Adipose tissue (tissue), 3 donors: Measurements from ENCODE around the gene DDX21. TPM values are rescaled to one million over a fixed set of nuclear protein-coding genes. Genes with fewer than 3 reads are reported as not detected.
"Not testable (repeated sequence)": the region's sequence is repeated elsewhere in the genome, so short reads cannot be mapped to it uniquely, and the experiment has no call there.

Experiments
- H3K27ac ChIP-seq: one replicate; pipeline ENCODE4 v1.5.1; 2013; ENCODE audit warnings: low read depth, low read length
- WGBS, 3 donors: extraction: QIAGEN DNeasy Blood & Tissue Kit; methylation state at CpG; one replicate each; pipeline ENCODE4 v1.1.7; 2013; 5-methylcytosine and 5-hydroxymethylcytosine counted together
- polyA plus RNA-seq, 3 donors: library from polyadenylated mRNA; stranded (reverse); fragments of 200-250 nt; gene quantifications; one replicate each; pipeline ENCODE4 v1.2.3, GENCODE V29; 2013
- donor health status: healthy with polysubstance abuse.
- donor health status: Bipolar disorder and iron deficiency.
- donor health status: healthy.

The DDX21 gene
- polyA plus RNA-seq, 3 donors = 25.7 to 96.1 (median 48.8) TPM

DNA sequence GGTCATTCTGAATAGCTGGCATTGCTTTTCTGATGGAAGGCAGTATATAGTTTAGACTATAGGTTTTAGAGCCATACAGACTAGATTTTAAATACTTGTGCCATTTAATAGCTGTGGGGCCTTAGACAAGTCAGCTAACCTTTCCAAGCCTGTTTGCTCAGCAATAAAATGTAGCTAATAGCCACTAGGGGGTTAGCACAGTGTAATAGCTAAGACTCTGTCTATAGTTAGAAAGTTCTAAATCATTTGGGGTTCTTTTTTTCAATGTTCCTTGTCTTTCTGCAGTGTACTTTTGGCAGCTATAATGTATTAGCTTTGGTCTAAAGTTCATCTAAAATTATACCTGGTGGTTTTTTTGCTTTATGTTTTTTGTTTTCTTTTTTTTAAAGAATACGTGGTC, 25.1 kb downstream of the DDX21 start:
- WGBS, 3 donors = 91 to 94% (median 91%) methylated on average over 1 of the region's 1 CpG
- H3K27ac ChIP-seq = no peak overlapping the region

DNA sequence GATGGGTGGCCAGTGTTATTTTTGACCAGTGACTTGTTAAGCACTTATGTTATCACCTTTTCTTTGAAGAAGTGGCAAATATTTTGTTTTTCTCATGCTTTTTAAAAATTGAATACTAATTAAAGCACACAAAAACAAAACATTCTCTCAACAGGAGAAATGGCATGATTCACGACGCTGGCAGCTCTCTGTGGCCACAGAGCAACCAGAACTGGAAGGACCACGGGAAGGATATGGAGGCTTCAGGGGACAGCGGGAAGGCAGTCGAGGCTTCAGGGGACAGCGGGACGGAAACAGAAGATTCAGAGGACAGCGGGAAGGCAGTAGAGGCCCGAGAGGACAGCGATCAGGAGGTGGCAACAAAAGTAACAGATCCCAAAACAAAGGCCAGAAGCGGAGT, 26.4 kb downstream of the DDX21 start:
- H3K27ac ChIP-seq = no peak overlapping the region
- WGBS, 3 donors = 94 to 97% (median 95%) methylated on average over 11 of the region's 11 CpGs

DNA sequence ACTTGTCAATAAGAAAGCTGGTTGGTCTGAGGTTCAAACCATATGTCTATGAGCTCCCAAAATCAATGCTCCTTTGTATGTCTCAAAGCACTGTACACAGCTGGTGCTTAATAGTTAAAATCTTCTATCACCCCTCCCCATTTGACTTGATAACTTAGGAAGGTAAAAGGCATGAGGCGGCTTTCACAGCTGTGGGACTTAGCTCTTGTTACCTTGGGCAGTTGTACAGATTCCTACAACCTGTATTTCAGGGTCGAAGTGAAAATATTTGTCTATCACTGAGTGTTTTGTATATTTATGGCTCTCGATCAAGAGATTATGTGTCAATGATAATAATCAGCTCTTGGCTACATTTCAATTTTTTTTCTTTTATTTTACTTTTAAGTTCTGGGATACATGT, 31.6 kb downstream of the DDX21 start:
- 32 to 85% (median 85%) methylated on average over 3 of the region's 3 CpGs for WGBS, 3 donors
- no peak overlapping the region for H3K27ac ChIP-seq

DNA sequence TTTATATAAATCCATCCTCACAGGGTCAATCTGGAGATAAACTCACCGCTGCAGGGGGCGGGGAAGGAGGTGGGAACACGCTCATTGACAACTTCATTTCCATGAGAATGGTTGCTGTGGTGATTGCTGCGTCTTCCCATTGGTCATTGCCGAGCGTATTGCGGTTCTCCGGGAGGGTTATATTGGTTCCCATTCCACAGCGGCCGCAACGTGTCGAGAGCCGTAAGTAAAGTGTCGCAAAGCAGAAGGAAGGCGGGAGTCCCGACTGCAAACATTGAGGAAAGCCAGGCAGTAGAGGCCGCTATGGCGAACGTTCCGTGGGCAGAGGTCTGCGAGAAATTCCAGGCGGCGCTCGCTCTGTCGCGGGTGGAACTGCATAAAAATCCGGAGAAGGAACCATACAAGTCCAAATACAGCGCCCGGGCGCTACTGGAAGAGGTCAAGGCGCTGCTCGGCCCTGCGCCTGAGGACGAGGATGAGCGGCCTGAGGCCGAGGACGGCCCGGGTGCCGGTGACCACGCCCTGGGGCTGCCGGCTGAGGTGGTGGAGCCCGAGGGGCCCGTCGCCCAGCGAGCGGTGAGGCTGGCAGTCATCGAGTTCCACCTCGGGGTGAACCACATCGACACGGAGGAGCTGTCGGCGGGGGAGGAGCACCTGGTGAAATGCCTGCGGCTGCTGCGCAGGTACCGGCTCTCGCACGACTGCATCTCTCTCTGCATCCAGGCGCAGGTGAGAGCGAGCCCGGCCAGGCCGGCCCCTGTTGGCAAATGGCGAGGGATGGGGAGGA, 32.8 kb downstream of the DDX21 start, which contains the start of gene KIFBP:
KIFBP (plus strand) TSS at position 274 of the 787 bp plus-strand sequence; CDS start at position 304, 30 bp downstream.
- 0% methylated on average over 62 of the region's 62 CpGs for WGBS, 3 donors
- no peak within 1 kb of the TSS for H3K27ac ChIP-seq

DNA sequence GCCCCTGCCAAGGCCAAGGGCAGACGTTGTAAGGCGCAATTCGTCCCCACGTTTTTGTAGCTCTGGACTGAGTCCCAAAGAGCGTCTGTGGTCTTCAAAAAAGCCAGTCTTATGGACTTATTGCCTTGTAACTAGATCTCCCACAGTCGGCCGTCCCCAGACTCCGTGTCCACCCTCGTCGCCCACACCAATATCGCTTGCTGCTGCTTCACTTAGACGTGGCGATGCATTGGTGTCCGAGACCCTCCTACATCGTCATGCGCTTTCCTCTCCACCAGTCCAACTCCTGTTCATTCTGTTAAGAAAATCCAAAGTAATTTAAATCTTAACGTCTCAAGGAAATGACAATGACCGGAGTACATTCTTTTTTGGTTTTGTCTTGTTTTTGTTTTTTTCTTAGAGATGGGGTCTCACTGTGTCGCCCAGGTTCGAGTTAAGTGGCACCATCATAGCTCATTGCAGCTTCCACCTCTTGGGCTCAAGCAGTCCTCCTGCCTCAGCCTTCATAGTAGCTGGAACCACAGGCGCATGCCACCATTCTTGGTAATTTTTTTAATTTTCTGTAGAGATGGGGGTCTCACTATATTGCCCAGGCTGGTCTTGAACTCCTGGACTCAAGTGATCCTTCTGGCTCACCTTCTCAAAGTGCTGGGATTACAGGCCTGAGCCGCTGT, 33.5 kb downstream of the DDX21 start:
- no peak overlapping the region for H3K27ac ChIP-seq
- WGBS, 3 donors = 17 to 21% (median 20%) methylated on average over 22 of the region's 22 CpGs

DNA sequence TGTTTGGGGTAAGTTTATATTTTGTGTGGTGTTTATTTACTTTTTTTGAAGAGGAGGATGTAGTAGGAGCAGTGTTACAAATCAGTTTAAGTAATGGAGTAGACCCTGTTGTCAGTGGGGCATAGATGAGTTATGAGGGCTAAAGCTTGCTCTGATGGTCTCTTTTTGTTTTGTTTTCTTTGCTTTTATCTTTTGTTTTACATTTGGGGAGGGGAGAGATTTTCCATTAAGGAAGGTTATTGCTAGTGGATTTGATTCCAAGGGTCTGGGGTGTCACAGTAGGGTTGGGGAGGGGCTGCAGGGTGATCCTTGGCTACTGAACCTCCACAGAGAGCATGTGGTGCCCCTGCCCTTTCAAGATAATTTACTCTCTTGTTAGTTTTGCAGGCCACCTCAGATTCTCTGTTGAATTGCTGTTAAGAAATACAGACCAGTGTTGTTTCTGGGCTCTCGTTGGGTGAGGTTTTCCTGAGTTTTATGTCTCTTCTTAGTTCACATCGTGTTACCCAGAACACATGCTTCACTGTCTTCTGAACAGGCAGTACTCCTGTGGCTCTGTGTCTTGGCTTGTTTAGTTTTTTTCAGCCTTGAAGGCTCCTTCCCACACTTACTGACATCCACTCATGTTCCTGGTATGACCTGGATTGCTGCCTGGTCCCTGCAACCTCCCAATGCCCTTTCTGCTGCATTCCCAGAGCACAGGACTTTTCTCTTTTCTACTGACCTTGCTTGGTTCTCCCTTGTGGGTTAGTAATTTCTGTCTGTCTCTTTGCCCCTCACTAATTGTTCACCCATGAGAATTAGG, 36.9 kb downstream of the DDX21 start:
- 32 to 52% (median 47%) methylated on average over 2 of the region's 2 CpGs for WGBS, 3 donors
- H3K27ac ChIP-seq = no peak overlapping the region

DNA sequence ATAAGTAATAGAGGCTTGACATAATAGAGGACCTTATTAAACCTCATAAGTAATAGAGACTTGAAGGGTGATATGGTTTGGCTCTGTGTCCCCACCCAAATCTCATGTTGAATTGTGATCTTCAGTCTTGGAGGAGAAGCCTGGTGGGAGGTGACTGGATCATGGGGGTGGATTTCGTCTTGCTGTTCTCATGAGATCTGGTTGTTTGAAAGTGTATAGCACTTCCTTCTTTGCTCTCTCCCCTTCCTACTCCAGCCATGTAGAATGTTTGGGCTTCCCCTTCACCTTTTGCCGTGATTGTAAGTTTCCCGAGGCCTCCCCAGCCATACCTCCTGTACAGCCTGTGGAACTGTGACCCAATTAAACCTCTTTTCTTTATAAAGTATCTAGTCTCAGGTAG, 41.2 kb downstream of the DDX21 start:
- no peak overlapping the region for H3K27ac ChIP-seq
- 68 to 78% (median 76%) methylated on average over 3 of the region's 3 CpGs for WGBS, 3 donors

DNA sequence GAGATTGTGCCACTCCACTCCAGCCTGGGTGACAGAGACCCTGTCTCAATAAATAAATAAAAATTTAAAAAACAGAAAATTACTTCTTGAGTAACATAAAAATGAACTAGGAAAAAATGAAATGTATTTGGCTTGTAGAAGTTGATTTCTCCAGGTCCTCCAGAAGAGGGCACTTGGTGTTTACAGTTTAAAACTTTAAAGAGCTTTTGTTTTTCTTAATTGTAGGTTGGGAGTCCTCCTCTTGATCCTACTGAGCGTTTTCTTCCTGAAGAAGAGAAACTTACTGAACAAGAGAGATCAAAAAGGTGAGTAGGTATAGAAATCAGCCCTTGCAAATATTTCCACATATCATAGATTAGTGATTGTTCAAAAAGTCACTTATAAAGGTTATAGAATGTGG, 48.9 kb downstream of the DDX21 start:
- WGBS, 3 donors = 4 to 17% (median 7%) methylated on average over 1 of the region's 1 CpG
- no peak overlapping the region for H3K27ac ChIP-seq

DNA sequence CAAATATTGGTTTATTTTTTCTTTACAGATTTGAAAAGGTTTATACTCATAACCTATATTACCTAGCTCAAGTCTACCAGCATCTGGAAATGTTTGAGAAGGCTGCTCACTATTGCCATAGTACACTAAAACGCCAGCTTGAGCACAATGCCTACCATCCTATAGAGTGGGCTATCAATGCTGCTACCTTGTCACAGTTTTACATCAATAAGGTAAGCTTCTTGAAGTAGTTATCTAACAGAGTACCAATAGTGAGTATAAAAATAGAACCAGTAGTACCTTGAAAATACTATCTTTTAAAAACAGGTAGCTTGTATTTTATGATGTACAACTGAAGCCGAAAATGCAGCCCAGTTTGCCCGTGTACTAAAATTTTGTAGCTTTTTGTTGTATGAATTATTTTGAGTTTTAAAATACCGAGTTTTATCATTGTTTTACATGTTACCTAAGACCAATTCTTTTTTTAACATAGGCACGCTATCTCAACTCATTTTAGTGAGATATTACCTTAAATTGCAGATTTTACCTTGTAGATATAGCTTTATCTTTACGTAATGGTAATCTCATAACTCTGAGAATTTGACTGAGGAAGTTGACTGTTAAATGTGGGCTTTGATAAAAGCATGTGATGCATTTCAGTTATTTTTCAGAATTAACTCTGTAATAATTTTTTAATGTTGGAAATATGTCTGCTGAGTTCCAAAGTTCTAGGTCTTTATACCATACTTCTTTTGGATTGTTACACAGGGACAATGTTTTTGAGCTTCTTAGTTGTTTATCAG, 49.9 kb downstream of the DDX21 start:
- H3K27ac ChIP-seq = no peak overlapping the region
- 82 to 85% (median 83%) methylated on average over 6 of the region's 6 CpGs for WGBS, 3 donors

DNA sequence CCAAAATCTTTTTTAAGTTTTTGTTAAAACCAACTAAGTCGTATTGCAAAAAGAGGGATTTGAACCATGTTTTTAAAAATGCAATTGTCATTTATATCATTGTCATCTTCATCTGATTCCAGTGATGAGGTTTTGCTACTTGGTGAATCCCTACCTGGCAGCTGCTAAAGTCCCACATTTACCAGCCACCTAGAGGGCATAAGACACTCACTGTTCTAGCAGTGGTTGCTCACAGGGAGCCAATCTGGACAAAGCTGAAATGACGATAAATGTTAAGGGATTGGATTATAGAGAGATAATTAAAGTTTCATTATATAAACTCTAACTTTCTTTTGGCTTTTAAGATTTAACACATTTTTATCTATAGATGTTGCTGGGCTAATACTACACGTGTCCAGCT, 51.3 kb downstream of the DDX21 start:
- WGBS, 3 donors = 83 to 91% (median 83%) methylated on average over 3 of the region's 3 CpGs
- H3K27ac ChIP-seq = no peak overlapping the region

DNA sequence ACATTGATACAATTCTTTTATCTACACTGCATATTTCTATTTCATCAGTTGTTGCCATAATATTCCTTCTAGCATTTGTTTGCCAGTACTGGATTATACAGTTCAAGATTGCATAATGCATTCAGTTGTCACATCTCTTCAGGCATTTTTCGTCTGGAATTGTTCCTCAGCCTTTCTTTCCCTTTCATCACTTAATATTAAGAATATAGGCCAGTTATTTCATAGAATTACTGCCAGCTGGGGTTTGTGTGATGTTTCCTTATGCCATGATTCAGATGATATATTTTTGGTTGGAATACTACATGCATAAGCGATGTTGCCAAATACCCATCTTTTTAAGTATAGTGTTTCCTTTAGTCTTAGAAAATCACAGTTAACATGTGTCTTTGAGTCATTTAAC, 53.4 kb downstream of the DDX21 start:
- no peak overlapping the region for H3K27ac ChIP-seq
- WGBS, 3 donors = 59 to 73% (median 59%) methylated on average over 2 of the region's 2 CpGs

DNA sequence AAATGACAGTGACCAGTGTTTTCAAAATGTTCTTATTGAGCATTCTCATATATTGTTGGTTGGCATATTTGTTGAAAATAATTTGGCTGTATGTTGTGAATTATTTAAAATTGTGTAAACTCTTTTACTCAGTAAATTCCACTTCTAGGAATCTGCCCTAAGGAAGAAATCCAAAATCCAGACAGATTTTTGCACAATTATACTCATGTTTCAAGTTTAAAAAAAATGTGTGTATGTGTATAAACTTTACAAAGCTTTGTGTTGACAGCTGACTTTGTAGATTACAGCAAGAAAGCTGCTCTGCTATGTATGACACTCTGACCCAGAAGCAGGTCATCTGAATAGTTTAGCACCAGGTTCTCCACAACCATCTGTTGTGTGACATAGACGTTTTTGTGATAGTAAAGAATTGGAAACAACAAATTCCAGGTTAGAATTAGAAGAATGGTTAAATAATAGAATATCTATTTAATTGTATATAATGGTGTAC, 54.2 kb downstream of the DDX21 start:
- H3K27ac ChIP-seq = no peak overlapping the region
- WGBS, 3 donors = 57 to 69% (median 58%) methylated on average over 1 of the region's 1 CpG

DNA sequence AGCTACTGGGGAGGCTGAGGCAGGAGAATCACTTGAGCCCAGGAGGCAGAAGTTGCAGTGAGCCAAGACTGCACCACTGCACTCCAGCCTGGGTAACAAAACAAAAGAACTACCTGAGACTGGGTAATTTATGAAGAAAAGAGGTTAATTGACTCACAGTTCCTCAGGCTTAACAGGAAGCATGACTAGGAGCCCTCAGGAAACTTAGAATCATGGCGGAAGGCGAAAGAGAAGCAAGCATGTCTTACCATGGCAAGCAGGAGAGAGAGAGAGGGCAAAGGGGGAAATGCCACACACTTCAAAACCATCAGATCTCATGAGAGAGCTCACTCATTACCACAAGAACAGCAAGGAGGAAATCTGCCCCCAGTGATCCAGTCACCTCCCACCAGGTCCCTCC, 56.8 kb downstream of the DDX21 start:
- H3K27ac ChIP-seq = not testable (repeated sequence)
- WGBS, 3 donors = 82 to 97% (median 85%) methylated on average over 2 of the region's 2 CpGs

DNA sequence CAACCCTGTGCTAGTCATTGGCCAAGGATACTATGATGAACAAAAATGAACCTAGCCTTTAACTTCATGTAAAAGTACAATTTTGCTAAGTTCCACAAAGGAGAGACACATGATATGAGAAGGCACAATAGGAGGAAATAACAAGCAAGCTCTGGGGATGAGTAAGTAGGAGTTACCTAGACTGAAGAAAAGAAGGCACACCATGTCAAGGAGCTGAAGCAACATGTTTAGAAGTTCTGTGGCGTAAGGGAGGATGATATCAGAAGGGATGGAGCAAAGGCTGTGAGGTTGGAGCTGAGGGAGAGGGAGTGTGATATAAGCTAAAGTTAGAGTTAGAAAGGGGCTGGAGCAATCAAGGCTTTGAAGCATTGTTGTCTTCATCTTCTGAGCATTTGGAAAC, 58.2 kb downstream of the DDX21 start:
- WGBS, 3 donors = 75 to 100% (median 81%) methylated on average over 1 of the region's 1 CpG
- H3K27ac ChIP-seq = no peak overlapping the region

DNA sequence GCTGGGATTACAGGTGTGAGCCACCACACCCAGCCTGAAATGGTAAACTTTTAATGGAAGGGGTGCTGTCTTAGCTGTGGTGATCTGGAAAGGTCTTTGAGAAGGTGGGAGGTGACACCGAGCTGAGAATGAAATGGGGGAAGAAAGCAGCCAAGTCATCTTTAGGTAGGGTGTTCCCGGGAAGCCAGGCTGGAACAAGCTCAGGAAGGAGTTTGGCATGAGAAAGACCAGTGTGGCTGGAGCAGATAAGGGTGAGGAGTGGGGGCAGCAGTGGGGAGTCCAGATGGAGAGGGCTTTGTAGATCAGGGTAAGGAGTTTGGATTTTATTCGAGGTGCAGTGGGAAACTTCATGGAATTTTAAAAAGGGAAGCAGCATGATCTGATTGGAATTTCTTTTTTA, 62.6 kb downstream of the DDX21 start:
- 76 to 85% (median 80%) methylated on average over 3 of the region's 3 CpGs for WGBS, 3 donors
- no peak overlapping the region for H3K27ac ChIP-seq

DNA sequence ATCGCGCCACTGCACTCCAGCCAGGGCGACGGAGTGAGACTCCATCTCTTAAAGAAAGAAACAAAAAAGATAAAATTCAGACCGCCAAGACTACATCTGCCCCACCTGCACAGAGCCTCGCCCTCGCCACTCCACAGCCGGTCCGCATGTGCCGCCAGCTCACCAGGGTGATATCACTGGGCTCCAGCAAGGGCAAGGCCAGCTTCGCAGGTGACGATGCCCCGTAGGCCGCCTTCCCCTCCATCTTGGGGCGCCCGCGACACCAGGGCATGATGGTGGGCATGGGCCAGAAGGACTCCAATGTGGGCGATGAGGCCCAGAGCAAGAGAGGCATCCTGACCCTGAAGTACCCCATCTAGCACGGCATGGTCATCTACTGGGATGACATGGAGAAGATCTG, 66.6 kb downstream of the DDX21 start:
- WGBS, 3 donors = 97 to 98% (median 98%) methylated on average over 19 of the region's 19 CpGs
- H3K27ac ChIP-seq = no peak overlapping the region

DNA sequence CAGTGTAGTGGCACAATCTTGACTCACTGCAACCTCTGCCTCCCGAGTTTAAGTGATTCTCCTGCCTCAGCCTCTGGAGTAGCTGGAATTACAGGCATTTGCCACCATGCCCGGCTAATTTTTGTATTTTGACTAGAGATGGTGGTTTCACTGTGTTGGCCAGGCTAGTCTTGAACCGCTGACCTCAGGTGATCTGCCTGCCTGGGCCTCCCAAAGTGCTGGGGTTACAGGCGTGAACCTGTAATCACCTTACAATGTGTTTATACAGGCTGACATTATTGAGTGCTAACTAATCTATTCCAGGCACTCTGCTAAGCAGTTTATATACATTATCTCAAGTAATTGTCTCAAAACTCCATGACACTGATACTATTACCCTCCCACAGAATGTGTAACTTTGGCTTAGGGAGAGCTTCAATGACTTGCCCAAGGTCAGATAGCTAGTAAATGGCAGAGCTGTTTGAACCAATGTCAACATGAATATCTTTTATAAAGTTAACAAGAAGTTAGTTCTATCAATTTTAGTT, 69.5 kb downstream of the DDX21 start:
- H3K27ac ChIP-seq = no peak overlapping the region
- WGBS, 3 donors = 71 to 78% (median 73%) methylated on average over 4 of the region's 4 CpGs

DNA sequence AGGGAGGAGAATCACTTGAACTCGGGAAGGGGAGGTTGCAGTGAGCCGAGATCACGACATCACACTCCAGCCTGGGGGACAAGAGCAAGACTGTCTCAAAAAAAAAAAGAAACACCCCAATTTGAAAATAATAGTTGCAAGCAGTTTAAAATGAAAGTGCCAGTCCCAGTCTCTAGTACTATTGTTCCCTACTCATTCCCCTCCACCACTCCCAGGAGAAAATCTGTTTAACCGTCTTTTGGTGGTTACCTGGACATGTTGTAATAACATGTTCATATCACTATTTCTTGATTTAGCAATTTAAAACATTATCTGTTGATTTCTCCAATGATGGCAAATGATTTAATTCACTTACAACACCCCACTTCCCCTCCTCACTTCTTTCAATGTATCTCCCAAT, 77.3 kb downstream of the DDX21 start:
- H3K27ac ChIP-seq = no peak overlapping the region
- 64 to 79% (median 74%) methylated on average over 4 of the region's 4 CpGs for WGBS, 3 donors
